Heart left ventricle (tissue), 16 donors: ENCODE data around the gene TRAK1. TPM values are rescaled to one million over a fixed set of nuclear protein-coding genes. Genes with fewer than 3 reads are reported as not detected.
A peak's percentile ranks its signal among the peaks of the same experiment; 100 is the strongest.

Experiments used
- ATAC-seq, 4 donors: fragments of 200-7000 bp; cut with Tn5 transposase; one replicate each; pipeline ENCODE4 v1.9.1; 2020 to 2022; ENCODE audit warnings: moderate library complexity in 4 of 4, mild to moderate bottlenecking in 3 of 4, moderate number of reproducible peaks in 1 of 4
- DNase-seq, 5 donors: peaks; one replicate each; pipeline ENCODE4 v3.0.0-alpha.2; 2020
- H3K27ac ChIP-seq, 12 donors: fragments of 200-600 bp; sonication (generic) in 4 of 12; one replicate each; pipeline versions ENCODE4 v1.5.0 to v1.8.0; 2016 to 2022; ENCODE audit warnings: mild to moderate bottlenecking in 2 of 12
- H3K27me3 ChIP-seq, 9 donors: fragments of 200-600 bp; sonication (generic) in 2 of 9; one replicate each; pipeline versions ENCODE4 v1.5.1 to v1.8.0; 2016 to 2022; ENCODE audit warnings: mild to moderate bottlenecking in 3 of 9
- H3K36me3 ChIP-seq, 9 donors: fragments of 200-600 bp; sonication (generic) in 2 of 9; one replicate each; pipeline versions ENCODE4 v1.5.0 to v1.8.0; 2018 to 2022; ENCODE audit warnings: mild to moderate bottlenecking in 2 of 9
- H3K4me1 ChIP-seq, 12 donors: fragments of 200-600 bp; sonication (generic) in 4 of 12; one replicate each; pipeline versions ENCODE4 v1.5.0 to v1.8.0; 2016 to 2022; ENCODE audit warnings: mild to moderate bottlenecking in 3 of 12
- H3K4me3 ChIP-seq, 12 donors: fragments of 200-600 bp; sonication (generic) in 4 of 12; one replicate each; pipeline versions ENCODE4 v1.5.0 to v1.8.0; 2017 to 2022; ENCODE audit warnings: mild to moderate bottlenecking in 9 of 12, moderate library complexity in 4 of 12
- H3K9me3 ChIP-seq, 12 donors: fragments of 200-600 bp; sonication (generic) in 4 of 12; one replicate each; pipeline versions ENCODE4 v1.5.0 to v1.8.0; 2016 to 2022; ENCODE audit warnings: mild to moderate bottlenecking in 1 of 12
- POLR2A ChIP-seq, 2 donors: fragments of 450-650 bp; IDR thresholded peaks; one replicate each; pipeline ENCODE4 v1.6.1; 2017; ENCODE audit warnings: antibody characterized with exemption in 2 of 2, mild to moderate bottlenecking in 2 of 2, moderate library complexity in 2 of 2
- WGBS, 4 donors: extraction: QIAGEN DNeasy Blood & Tissue Kit in 2 of 4; methylation state at CpG; one replicate each; pipeline versions ENCODE4 v1.1.5 to v1.1.7; 2013 to 2018; 5-methylcytosine and 5-hydroxymethylcytosine counted together
- intact Hi-C, 10 donors: fragments of 100-400 bp; cut with DNase I; formaldehyde crosslinking; loops; one replicate each; pipeline versions ENCODE4 v1.11.1 to v1.14.2; 2022
- polyA plus RNA-seq, 2 donors: library from polyadenylated mRNA; stranded (reverse); fragments of 200-250 nt; gene quantifications; one replicate each; pipeline ENCODE4 v1.2.3, GENCODE V29; 2013
- total RNA-seq, 9 donors: library from RNA; depleted of rRNA in 2 of 9; stranded (reverse); fragments of >200 nt in 2 of 9; fragmentation: NEBNext Ultra II Directional in 3 of 9; extraction: Animal tissue kit (Norgen Biotek cat#: 25700) in 3 of 9; gene quantifications; one replicate each; pipeline versions ENCODE4 v1.1.0 to v1.2.4, GENCODE V29; 2016 to 2023
- TF ChIP-seq, protein P1 (sequence below), 12 donors: fragments of 200-600 bp; sonication (generic) in 4 of 12; IDR thresholded peaks; one replicate each; pipeline versions ENCODE4 v1.5.0 to v1.8.0; 2018 to 2022; ENCODE audit warnings: antibody characterized with exemption in 12 of 12, mild to moderate bottlenecking in 5 of 12
- donor health status: ischemic (EF 13 %, LVEDD 7.1; RV severe dilation, severe dysfunction).
- donor health status: healthy with polysubstance abuse.
- donor health status: DM: no; HTN: yes; CAD: no.
- donor health status: DM: no; HTN: no; CAD: no.
- donor health status: ischemic (EF 25% LVEDD 6.9; RV normal size, moderate dysfunction).
- donor health status: ischemic (EF 25% LVEDD 5.7; RV mildly dilated, moderate dysfunction).
- donor health status: healthy.
- donor health status: DM: yes; HTN: yes; CAD: no.
- donor health status: ischemic (EF 35%, LVEDD 5.7; RV mildly dilated, moderate dysfunction).
- donor health status: nonischemic (EF 11% LVEDD 7.7; RV severe dilation, severe dysfunction).
- donor health status: DM: yes; HTN: yes; CAD: no.
- donor health status: PGD.
- donor health status: ischemic (EF 29% LVEDD 5.4; RV normal size, mild dysfunction).
- donor health status: nonischemic (EF 23%, LVEDD 6.1; RV moderate dilation, normal function).

TRAK1 gene
- total and polyA plus RNA-seq, 11 donors, result 53.3 to 364 (median 250) TPM

- H3K4me3 ChIP-seq, result no peak overlapping the region
- H3K27me3 ChIP-seq, result no peaks in the 10 kb centered on the region
- H3K27ac ChIP-seq, result peak overlapping the region in 1 of 12 donors; percentile 3
- DNase-seq (no peak), ATAC-seq (no peak)
- WGBS, 4 donors, result 59 to 65% (median 62%) methylated on average over 6 of the region's 6 CpGs
- H3K4me1 ChIP-seq, result peaks cover 0 to 92% (median 38%) of the 10 kb centered on the region in 12 donors
- intact Hi-C loops, result no loop called here
- no peak for TF ChIP-seq POLR2A (IDR thresholded peaks at IDR 0.05)
- TF ChIP-seq, protein P1, sequence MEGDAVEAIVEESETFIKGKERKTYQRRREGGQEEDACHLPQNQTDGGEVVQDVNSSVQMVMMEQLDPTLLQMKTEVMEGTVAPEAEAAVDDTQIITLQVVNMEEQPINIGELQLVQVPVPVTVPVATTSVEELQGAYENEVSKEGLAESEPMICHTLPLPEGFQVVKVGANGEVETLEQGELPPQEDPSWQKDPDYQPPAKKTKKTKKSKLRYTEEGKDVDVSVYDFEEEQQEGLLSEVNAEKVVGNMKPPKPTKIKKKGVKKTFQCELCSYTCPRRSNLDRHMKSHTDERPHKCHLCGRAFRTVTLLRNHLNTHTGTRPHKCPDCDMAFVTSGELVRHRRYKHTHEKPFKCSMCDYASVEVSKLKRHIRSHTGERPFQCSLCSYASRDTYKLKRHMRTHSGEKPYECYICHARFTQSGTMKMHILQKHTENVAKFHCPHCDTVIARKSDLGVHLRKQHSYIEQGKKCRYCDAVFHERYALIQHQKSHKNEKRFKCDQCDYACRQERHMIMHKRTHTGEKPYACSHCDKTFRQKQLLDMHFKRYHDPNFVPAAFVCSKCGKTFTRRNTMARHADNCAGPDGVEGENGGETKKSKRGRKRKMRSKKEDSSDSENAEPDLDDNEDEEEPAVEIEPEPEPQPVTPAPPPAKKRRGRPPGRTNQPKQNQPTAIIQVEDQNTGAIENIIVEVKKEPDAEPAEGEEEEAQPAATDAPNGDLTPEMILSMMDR (IDR thresholded peaks at IDR 0.05), result no peak
- peaks cover 0 to 10% (median 0%) of the 10 kb centered on the region in 9 donors for H3K36me3 ChIP-seq
- no peaks in the 10 kb centered on the region for H3K9me3 ChIP-seq
These were observed 82.2 kb downstream of the TRAK1 start for GRCh38 chr3:42173307-42173706.

GRCh38 chr3:42174679-42175385 lies 83.7 kb downstream of the TRAK1 start:
- no peaks in the 10 kb centered on the region for H3K9me3 ChIP-seq
- peaks cover 0 to 92% (median 45%) of the 10 kb centered on the region in 12 donors for H3K4me1 ChIP-seq
- no peak for ATAC-seq
- TF ChIP-seq POLR2A (IDR thresholded peaks at IDR 0.05), result no peak
- TF ChIP-seq, protein P1 (IDR thresholded peaks at IDR 0.05), result no peak
- peaks cover 0 to 14% (median 0%) of the 10 kb centered on the region in 9 donors for H3K36me3 ChIP-seq
- H3K4me3 ChIP-seq, result no peak overlapping the region
- no peak for DNase-seq
- intact Hi-C loops, result loop anchor here in 2 of 10 donors (5.0 kb wide), 2 partner anchors 48 to 568 kb away; no protein-coding TSS in a partner anchor
- H3K27me3 ChIP-seq, result no peaks in the 10 kb centered on the region
- 71 to 78% (median 74%) methylated on average over 10 of the region's 10 CpGs for WGBS, 4 donors
- H3K27ac ChIP-seq, result peak overlapping the region in 1 of 12 donors; percentile 30

DNA sequence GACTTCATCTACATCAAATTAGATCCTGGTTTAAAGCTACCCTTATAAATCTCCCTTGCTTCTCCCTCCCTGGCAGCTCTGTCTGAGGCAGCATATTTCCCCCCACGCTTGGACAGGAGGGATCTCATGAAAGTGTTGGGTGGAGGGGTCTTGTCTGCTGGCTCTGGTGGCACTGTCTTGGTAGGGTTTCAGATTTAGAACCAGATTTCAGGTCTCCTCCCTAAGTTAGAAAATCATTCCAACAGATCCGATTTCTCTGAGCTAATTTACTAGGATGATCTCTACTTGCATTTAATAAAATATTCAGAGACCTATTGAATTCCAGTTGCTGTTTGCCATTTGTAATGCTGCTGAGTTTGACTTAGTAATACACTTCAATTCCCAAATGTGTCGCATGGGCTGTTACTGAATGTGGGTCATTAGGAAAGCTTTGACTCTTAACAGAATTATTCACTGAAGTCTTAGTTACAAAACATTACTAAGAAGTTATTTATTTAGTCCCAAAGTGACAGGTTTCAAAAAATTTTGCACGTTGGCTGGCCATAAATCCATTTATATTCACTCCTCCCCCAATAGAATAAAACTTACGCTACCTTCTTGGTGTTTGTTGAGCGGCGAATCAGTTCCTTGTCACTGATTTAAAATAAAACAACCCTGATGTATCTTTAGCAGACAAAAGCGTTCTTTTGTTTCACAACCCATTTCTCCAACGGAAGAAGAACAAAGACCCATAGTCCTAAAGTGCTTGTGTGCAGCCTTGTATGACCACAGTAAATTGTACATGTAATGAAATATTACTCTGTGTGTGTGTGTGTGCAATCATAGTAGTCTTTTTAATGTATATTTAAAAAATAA lies 84.5 kb downstream of the TRAK1 start:
- Histone ChIP-seq H3K27me3 (no peaks in the 10 kb centered on the region), H3K4me1 (peaks cover 0 to 90% (median 47%) of the 10 kb centered on the region in 12 donors), H3K9me3 (no peaks in the 10 kb centered on the region), H3K27ac (peak overlapping the region in 1 of 12 donors; percentile 30), H3K4me3 (no peak overlapping the region), H3K36me3 (peaks cover 0 to 14% (median 0%) of the 10 kb centered on the region in 9 donors)
- ATAC-seq, result no peak
- intact Hi-C loops, result loop anchor here in 2 of 10 donors (5.0 kb wide), 2 partner anchors 48 to 568 kb away; no protein-coding TSS in a partner anchor
- DNase-seq, result no peak
- WGBS, 4 donors, result 75 to 88% (median 82%) methylated on average over 9 of the region's 9 CpGs
- TF ChIP-seq POLR2A (IDR thresholded peaks at IDR 0.05), result no peak
- TF ChIP-seq, protein P1 (IDR thresholded peaks at IDR 0.05), result no peak
